ENCODE data around the gene FAM3A. TPM values are rescaled to one million over a fixed set of nuclear protein-coding genes. Genes with fewer than 3 reads are reported as not detected.

FAM3A gene
- total RNA-seq, 1 experiment from 2014 or later, result 36.8 TPM

DNA sequence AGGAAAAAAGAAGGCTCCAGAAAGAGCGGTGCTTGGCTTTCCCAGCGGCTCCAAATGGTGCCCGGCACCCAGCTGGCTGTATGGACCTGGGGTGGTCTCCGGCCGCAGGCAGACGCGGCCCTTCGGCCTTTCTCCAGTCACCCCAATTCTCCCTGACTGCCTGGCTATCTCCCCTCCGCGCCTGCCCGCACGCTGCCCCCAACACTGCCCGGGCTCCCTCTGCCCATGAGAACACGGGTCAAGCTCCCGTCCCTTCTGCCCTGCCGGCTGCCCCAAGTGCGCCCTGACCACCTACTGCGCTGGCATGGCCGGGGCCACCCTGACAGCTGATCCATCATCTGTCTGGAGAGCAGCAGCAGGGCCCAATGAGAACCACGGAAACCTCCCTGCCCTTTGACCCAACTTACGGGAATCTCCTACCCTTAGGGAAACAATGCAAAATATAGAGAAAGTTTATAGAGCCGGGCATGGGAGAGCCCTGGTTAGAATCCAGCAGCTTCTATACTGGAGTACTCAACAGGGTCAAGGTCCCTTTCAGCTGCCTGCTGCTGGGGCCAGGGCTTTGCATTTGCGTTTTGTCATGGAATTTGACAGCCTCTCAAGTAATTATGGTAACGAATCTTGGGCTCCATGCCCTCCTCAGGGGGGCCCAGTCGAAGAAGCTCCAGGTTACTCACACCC lies 1.2 kb upstream of the FAM3A start:
- TF ChIP-seq, protein P1, sequence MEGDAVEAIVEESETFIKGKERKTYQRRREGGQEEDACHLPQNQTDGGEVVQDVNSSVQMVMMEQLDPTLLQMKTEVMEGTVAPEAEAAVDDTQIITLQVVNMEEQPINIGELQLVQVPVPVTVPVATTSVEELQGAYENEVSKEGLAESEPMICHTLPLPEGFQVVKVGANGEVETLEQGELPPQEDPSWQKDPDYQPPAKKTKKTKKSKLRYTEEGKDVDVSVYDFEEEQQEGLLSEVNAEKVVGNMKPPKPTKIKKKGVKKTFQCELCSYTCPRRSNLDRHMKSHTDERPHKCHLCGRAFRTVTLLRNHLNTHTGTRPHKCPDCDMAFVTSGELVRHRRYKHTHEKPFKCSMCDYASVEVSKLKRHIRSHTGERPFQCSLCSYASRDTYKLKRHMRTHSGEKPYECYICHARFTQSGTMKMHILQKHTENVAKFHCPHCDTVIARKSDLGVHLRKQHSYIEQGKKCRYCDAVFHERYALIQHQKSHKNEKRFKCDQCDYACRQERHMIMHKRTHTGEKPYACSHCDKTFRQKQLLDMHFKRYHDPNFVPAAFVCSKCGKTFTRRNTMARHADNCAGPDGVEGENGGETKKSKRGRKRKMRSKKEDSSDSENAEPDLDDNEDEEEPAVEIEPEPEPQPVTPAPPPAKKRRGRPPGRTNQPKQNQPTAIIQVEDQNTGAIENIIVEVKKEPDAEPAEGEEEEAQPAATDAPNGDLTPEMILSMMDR (IDR thresholded peaks at IDR 0.05; ENCODE audit: unreplicated experiment), result no peak
- BruUV-seq (replicated peaks), result no TSS peak
- Mint-ChIP-seq H3K27ac (ENCODE audit: unreplicated experiment) (no peak overlapping the region), H3K9me3 (ENCODE audit: low read depth, unreplicated experiment) (no peaks in the 10 kb centered on the region), H3K27me3 (ENCODE audit: unreplicated experiment) (no peaks in the 10 kb centered on the region), H3K36me3 (ENCODE audit: insufficient read depth, unreplicated experiment) (peaks cover 22% of the 10 kb centered on the region), H3K4me1 (ENCODE audit: low read depth, unreplicated experiment) (peaks cover 6% of the 10 kb centered on the region), H3K4me3 (ENCODE audit: low read depth, unreplicated experiment) (peak overlapping the region; percentile 81)
- CTCF ChIA-PET, result interaction anchor here (0.8 kb wide), 1 partner anchor 31 kb away, joined by 3 read pairs; the partner anchor contains the start of gene UBL4A
- intact Hi-C loops (cut with micrococcal nuclease; ENCODE audit: unreplicated experiment), result no loop called here
- DNase-seq, result no peak

DNA sequence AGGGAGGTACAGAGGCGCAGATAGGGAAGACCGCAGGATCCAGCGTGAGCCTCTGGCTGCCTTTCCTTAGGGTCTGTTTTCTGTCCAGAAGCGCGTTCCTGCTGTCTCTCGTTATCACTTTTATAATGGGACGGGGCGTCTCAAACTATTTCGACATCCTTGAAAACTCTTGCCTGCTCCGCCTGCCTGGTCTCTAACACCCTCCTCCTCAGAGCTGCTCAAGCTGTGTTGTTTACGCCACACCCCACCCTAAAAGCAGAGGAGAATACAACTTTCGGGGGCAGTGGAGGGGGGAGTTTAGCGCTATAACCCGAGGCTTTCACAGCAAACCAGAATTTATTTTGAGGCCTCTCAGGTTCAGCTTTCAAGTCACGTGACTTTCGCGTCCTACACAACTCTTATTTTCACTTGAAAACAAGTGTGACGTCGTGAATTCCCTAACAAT lies 646 bp upstream of the FAM3A start:
- no peak for DNase-seq
- H3K4me1 Mint-ChIP-seq (ENCODE audit: low read depth, unreplicated experiment), result peaks cover 6% of the 10 kb centered on the region
- TF ChIP-seq, protein P1 (IDR thresholded peaks at IDR 0.05; ENCODE audit: unreplicated experiment), result no peak
- H3K36me3 Mint-ChIP-seq (ENCODE audit: insufficient read depth, unreplicated experiment), result peaks cover 22% of the 10 kb centered on the region
- peak overlapping the region; percentile 81 for H3K4me3 Mint-ChIP-seq (ENCODE audit: low read depth, unreplicated experiment)
- no peak overlapping the region for H3K27ac Mint-ChIP-seq (ENCODE audit: unreplicated experiment)
- intact Hi-C loops (cut with micrococcal nuclease; ENCODE audit: unreplicated experiment), result no loop called here
- no peaks in the 10 kb centered on the region for H3K27me3 Mint-ChIP-seq (ENCODE audit: unreplicated experiment)
- no peaks in the 10 kb centered on the region for H3K9me3 Mint-ChIP-seq (ENCODE audit: low read depth, unreplicated experiment)
- CTCF ChIA-PET, result interaction anchor here (0.8 kb wide), 1 partner anchor 31 kb away, joined by 3 read pairs; the partner anchor contains the start of gene UBL4A
- BruUV-seq (replicated peaks), result no TSS peak

DNA sequence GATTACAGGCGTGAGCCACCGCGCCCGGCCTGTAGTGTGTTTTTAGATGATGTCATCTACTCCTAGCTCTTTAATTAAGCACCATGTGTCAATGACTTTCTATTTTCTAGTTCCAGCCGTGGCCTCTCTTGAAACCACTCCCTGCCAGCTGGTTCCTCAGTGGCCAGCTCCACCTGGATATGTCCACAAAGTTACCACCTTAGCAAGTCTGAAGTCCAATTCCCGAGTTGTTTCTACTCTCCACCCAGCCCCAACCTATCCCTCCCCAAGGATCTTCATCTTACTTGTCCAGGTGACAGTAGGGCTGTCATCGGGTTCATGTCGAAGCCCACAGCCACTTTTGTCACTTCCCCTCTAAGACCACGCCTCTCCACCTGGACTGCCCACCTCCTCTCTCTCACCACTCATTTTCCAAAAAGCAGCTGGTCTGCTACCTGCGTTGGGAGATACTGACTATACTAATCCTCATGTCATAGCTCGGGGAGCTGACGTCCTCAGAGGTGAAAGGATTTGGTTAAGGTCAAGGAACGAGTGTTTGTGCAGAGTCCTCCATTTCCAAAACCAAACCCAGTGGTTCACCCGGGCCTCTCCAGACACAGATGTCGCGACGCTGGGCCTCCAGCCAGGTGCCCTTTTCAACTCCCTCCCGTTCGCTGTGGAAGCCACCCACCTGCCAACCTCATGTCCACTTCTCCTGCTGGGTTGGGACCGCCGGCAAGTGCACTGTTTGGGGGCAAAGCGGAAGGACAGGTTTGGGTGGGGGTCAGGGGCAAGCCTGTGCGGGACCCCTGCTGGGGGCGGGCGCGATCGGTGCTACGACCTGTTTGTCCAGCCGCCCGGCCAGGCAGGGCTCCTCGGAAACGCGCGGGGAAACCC lies 704 bp downstream of the FAM3A start:
- TF ChIP-seq, protein P1 (IDR thresholded peaks at IDR 0.05; ENCODE audit: unreplicated experiment), result no peak
- intact Hi-C loops (cut with micrococcal nuclease; ENCODE audit: unreplicated experiment), result no loop called here
- H3K27me3 Mint-ChIP-seq (ENCODE audit: unreplicated experiment), result no peaks in the 10 kb centered on the region
- no peak for DNase-seq
- peaks cover 28% of the 10 kb centered on the region for H3K36me3 Mint-ChIP-seq (ENCODE audit: insufficient read depth, unreplicated experiment)
- BruUV-seq (replicated peaks), result TSS peak; percentile 50
- CTCF ChIA-PET, result no interaction called here
- H3K4me3 Mint-ChIP-seq (ENCODE audit: low read depth, unreplicated experiment), result peak overlapping the region; percentile 81
- peak overlapping the region; percentile 77 for H3K27ac Mint-ChIP-seq (ENCODE audit: unreplicated experiment)
- no peaks in the 10 kb centered on the region for H3K9me3 Mint-ChIP-seq (ENCODE audit: low read depth, unreplicated experiment)
- H3K4me1 Mint-ChIP-seq (ENCODE audit: low read depth, unreplicated experiment), result peaks cover 6% of the 10 kb centered on the region

DNA sequence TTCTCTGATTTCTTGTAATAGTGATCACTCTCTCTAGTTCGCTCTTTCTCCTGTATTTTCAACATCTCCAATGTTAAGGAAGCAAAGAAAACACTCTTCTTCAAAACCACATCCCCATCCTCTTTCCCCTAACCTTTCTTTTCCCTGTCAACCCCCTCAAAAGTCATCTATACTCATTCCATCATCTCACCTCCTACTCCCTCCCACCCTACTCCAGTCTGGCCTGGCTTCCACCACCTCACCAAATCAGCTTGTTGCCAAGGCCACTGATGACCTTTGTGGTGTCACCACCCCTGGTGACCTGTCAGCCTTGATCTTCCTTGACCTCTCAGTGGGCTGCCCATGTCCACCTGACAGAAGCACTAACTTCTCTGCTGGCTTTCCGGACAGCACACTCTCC lies 2.3 kb downstream of the FAM3A start:
- Mint-ChIP-seq H3K4me3 (ENCODE audit: low read depth, unreplicated experiment) (no peak overlapping the region), H3K9me3 (ENCODE audit: low read depth, unreplicated experiment) (no peaks in the 10 kb centered on the region), H3K4me1 (ENCODE audit: low read depth, unreplicated experiment) (peaks cover 6% of the 10 kb centered on the region), H3K27ac (ENCODE audit: unreplicated experiment) (no peak overlapping the region), H3K36me3 (ENCODE audit: insufficient read depth, unreplicated experiment) (peaks cover 28% of the 10 kb centered on the region), H3K27me3 (ENCODE audit: unreplicated experiment) (no peaks in the 10 kb centered on the region)
- BruUV-seq (replicated peaks), result no TSS peak
- TF ChIP-seq, protein P1 (IDR thresholded peaks at IDR 0.05; ENCODE audit: unreplicated experiment), result no peak
- CTCF ChIA-PET, result no interaction called here
- DNase-seq, result no peak
- intact Hi-C loops (cut with micrococcal nuclease; ENCODE audit: unreplicated experiment), result no loop called here
